Activated T-helper 17 cell treated with anti-CD3 and anti-CD28 coated beads, Interleukin-2, amount 50 U/mL, for 72 hours (primary cell): Measurements from ENCODE around the gene GUCA2A. TPM values are rescaled to one million over a fixed set of nuclear protein-coding genes. Genes with fewer than 3 reads are reported as not detected.
A peak's percentile ranks its signal among the peaks of the same experiment; 100 is the strongest.

ENCODE experiments used
- ATAC-seq: fragments of 150-1000 bp; cut with Tn5 transposase; replicated peaks from 2 replicates; pipeline ENCODE4 v1.10.0; 2021; ENCODE audit warnings: mild to moderate bottlenecking, moderate library complexity
- H3K27ac Mint-ChIP-seq: one replicate; pipeline ENCODE4 v1.8.0; 2022; ENCODE audit warnings: mixed read lengths
- H3K27me3 Mint-ChIP-seq: one replicate; pipeline ENCODE4 v1.8.0; 2022; ENCODE audit warnings: mixed read lengths
- H3K36me3 Mint-ChIP-seq: one replicate; pipeline ENCODE4 v1.8.0; 2022; ENCODE audit warnings: low read depth, mild to moderate bottlenecking, mixed read lengths
- H3K4me1 Mint-ChIP-seq: one replicate; pipeline ENCODE4 v1.8.0; 2022; ENCODE audit warnings: mixed read lengths
- H3K4me3 Mint-ChIP-seq: one replicate; pipeline ENCODE4 v1.8.0; 2022; ENCODE audit warnings: mild to moderate bottlenecking, mixed read lengths
- H3K9me3 Mint-ChIP-seq: one replicate; pipeline ENCODE4 v1.8.0; 2022; ENCODE audit warnings: mixed read lengths
- total RNA-seq, 2 donors: library from RNA; stranded (reverse); gene quantifications; one replicate each; pipeline ENCODE4 v1.2.3, GENCODE V29; 2022

The GUCA2A gene
- total RNA-seq, 2 donors from 2014 or later: not detected

DNA sequence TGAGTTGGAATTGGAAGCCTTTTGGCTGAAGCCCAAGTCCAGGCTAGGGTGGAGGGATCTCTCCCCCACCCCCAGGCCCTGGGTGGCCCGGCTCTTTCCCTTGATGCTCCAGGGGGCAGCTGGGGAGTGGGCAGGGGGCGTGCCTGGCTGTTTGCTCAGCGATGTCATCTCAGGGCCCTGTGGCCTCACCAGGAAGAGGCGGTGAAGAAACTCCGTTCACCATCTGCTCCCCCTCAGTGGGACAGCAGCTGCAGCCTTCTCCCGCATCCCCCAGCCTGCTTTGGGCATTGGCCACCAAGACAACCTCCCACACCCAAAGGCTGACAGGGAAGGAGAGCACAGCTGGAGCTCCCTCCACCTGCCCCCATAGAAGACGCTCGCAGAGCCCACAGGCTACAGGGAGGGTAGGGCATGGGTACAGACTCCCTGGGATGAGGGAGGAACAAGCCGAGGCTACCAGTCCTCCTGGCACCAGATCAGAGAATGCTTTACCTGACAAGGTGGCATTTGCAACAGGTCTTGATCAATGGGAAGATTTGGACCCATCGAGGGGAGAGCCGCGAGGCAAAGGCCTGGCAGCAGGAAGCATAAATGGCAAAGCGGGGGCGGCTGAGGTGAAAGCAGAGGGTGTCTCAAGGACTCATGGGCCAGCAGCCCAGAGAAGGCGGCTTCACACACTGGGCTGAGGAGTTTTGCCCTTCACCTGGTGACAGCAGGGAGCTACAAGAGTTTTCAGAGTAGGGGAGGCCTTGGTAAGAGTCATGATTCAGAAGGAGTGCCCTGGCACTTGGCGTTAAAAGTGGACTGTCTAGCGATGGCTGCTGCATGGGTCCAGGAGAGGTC, 6.5 kb upstream of the GUCA2A start:
- Mint-ChIP-seq H3K4me1 (peaks cover 4% of the 10 kb centered on the region), H3K36me3 (no peaks in the 10 kb centered on the region), H3K4me3 (no peak overlapping the region), H3K27me3 (no peaks in the 10 kb centered on the region), H3K9me3 (no peaks in the 10 kb centered on the region), H3K27ac (no peak overlapping the region)
- no peak for ATAC-seq

- no peak for ATAC-seq
- H3K27ac Mint-ChIP-seq: no peak overlapping the region
- no peaks in the 10 kb centered on the region for H3K36me3 Mint-ChIP-seq
- peaks cover 4% of the 10 kb centered on the region for H3K4me1 Mint-ChIP-seq
- no peak overlapping the region for H3K4me3 Mint-ChIP-seq
- H3K9me3 Mint-ChIP-seq: no peaks in the 10 kb centered on the region
- no peaks in the 10 kb centered on the region for H3K27me3 Mint-ChIP-seq
These were observed 4.2 kb upstream of the GUCA2A start for GRCh38 chr1:42168763-42169162.

- H3K4me3 Mint-ChIP-seq: no peak overlapping the region
- no peak overlapping the region for H3K27ac Mint-ChIP-seq
- peaks cover 4% of the 10 kb centered on the region for H3K4me1 Mint-ChIP-seq
- no peaks in the 10 kb centered on the region for H3K27me3 Mint-ChIP-seq
- no peaks in the 10 kb centered on the region for H3K9me3 Mint-ChIP-seq
- ATAC-seq: no peak
- H3K36me3 Mint-ChIP-seq: no peaks in the 10 kb centered on the region
These were observed 3.8 kb upstream of the GUCA2A start for GRCh38 chr1:42168391-42168670.

GRCh38 chr1:42167611-42168390, 3.3 kb upstream of the GUCA2A start:
- no peaks in the 10 kb centered on the region for H3K36me3 Mint-ChIP-seq
- peaks cover 4% of the 10 kb centered on the region for H3K4me1 Mint-ChIP-seq
- H3K27ac Mint-ChIP-seq: no peak overlapping the region
- no peak for ATAC-seq
- no peaks in the 10 kb centered on the region for H3K27me3 Mint-ChIP-seq
- H3K9me3 Mint-ChIP-seq: no peaks in the 10 kb centered on the region
- H3K4me3 Mint-ChIP-seq: no peak overlapping the region

GRCh38 chr1:42165511-42166210, 1.1 kb upstream of the GUCA2A start:
- H3K9me3 Mint-ChIP-seq: peaks cover 11% of the 10 kb centered on the region
- H3K27ac Mint-ChIP-seq: no peak overlapping the region
- no peaks in the 10 kb centered on the region for H3K36me3 Mint-ChIP-seq
- no peak overlapping the region for H3K4me3 Mint-ChIP-seq
- H3K27me3 Mint-ChIP-seq: peaks cover 9% of the 10 kb centered on the region
- no peaks in the 10 kb centered on the region for H3K4me1 Mint-ChIP-seq
- no peak for ATAC-seq

DNA sequence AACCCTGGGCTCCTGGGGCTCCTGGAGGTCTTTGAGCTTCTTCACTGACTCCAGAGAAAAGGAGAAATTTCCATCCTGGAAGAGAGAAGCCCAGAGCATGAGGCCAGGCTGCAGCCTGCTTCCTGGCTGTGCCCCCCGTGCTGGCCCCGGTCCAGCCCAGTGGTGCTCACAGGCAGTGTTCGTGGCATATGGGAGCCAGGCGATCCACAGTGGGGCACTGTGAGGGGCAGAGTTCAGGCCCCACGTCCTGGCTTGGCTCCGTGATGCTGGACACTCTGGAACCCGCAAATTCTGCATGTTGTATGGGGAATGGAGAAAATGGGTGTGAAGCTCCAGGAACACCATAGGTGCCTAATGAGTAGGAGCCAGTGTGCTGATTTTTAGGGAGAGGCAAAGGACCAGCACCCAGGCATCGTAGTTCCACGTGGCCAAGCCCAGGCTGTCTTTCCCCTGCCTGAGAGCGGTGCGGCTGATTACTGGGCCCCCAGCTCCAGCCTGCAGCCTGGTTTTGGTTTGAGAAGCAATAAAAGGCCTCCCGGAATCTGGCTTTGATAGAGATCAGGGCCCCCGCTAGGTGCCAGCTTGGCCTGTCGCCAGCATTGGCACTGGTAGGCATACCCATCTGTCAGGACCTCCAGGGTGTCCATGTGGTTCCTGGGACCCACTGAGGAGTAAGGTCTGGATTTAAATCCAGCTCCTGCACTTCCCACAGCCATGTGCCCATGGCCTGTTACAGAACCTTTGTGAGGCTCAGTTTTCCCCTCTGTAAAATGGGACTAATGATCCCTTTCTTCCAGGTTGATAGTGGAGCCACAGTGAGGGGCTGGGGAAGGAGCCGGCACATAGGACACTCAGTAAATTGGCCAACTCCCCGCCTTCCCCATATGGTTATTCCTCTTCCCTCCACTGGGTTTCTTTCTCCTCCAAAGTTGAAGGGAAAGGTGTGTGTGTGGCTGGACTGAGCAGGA, 725 bp downstream of the GUCA2A start:
- Mint-ChIP-seq H3K9me3 (peaks cover 14% of the 10 kb centered on the region), H3K27me3 (peaks cover 9% of the 10 kb centered on the region), H3K4me3 (no peak overlapping the region), H3K27ac (no peak overlapping the region), H3K36me3 (no peaks in the 10 kb centered on the region), H3K4me1 (no peaks in the 10 kb centered on the region)
- ATAC-seq: no peak

DNA sequence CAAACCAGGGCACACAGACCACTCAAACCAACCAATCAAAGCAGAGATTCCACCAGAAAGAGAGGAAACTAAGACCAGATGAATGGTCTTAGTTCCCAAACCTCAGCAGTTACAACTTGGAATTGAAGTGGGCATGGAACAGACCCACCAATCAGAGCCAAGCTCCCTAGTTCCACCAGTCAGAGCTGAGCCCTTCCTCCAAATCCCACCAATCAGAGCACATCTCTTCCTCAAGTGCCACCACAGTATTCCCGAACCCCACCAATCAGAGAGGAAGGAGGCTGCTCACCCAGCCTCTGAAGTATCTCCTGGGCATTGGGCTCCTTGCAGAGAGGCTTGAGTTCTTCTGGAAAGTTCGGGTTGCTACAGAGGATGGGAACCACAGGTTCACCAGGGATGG, 1.4 kb downstream of the GUCA2A start:
- Mint-ChIP-seq H3K4me3 (no peak overlapping the region), H3K27ac (no peak overlapping the region), H3K4me1 (peaks cover under 1% of the 10 kb centered on the region), H3K36me3 (no peaks in the 10 kb centered on the region), H3K9me3 (peaks cover 14% of the 10 kb centered on the region), H3K27me3 (peaks cover 9% of the 10 kb centered on the region)
- ATAC-seq: no peak

DNA sequence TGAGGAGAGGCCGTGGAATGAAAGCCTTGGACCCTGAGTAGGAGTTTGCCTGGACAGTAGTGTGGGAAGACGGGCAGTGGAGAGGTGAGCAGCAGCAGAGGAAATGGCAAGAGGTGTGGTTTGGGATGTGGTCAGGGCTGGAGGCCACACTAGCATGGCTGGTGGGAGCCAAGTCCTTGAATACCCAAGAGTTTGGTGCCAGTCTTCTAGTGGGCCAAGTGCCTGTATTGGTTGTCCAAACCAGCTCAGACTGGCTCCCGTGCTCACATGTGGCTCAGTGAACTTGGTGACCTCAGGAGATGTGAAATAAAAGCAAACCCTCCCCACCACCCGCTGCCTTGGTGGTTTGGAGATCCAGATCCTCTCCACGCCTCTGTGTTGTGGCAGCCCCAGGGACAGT, 2.4 kb downstream of the GUCA2A start:
- Mint-ChIP-seq H3K4me3 (no peak overlapping the region), H3K4me1 (peaks cover 9% of the 10 kb centered on the region), H3K27me3 (peaks cover 9% of the 10 kb centered on the region), H3K9me3 (peaks cover 14% of the 10 kb centered on the region), H3K36me3 (no peaks in the 10 kb centered on the region), H3K27ac (no peak overlapping the region)
- no peak for ATAC-seq

- Mint-ChIP-seq H3K4me3 (no peak overlapping the region), H3K4me1 (peaks cover 9% of the 10 kb centered on the region), H3K27me3 (peaks cover 9% of the 10 kb centered on the region), H3K9me3 (peaks cover 14% of the 10 kb centered on the region), H3K27ac (peak overlapping the region; percentile 18), H3K36me3 (no peaks in the 10 kb centered on the region)
- no peak for ATAC-seq
These were observed 6.4 kb downstream of the GUCA2A start for GRCh38 chr1:42158189-42158588.

DNA sequence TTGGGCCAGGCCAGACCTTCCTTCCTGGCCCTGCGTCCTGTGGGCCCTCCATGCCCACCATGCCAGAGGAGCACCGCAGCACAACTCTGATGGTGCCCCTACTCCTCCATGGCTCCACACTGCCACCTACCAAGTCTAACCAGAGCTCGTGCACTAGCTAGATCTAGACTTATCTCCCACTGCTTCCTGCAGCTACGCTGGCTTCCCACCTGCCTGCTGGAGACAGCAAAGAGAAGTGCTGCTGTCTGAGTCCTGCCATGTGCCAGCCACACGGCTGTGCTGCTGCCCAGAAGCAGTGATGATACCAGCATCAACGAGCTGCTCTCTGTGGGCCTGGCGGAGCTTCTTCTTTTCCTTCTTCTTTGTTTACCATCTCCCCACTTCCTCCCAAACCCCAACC, 6.9 kb downstream of the GUCA2A start:
- Mint-ChIP-seq H3K27ac (peak overlapping the region; percentile 18), H3K4me3 (no peak overlapping the region), H3K36me3 (no peaks in the 10 kb centered on the region), H3K9me3 (peaks cover 14% of the 10 kb centered on the region), H3K4me1 (peaks cover 9% of the 10 kb centered on the region), H3K27me3 (peaks cover 9% of the 10 kb centered on the region)
- ATAC-seq: peak; percentile 44

GRCh38 chr1:42155362-42155761, 9.2 kb downstream of the GUCA2A start:
- Mint-ChIP-seq H3K36me3 (no peaks in the 10 kb centered on the region), H3K9me3 (peaks cover under 1% of the 10 kb centered on the region), H3K4me3 (no peak overlapping the region), H3K27ac (no peak overlapping the region), H3K27me3 (peaks cover 5% of the 10 kb centered on the region), H3K4me1 (peaks cover 9% of the 10 kb centered on the region)
- ATAC-seq: no peak

DNA sequence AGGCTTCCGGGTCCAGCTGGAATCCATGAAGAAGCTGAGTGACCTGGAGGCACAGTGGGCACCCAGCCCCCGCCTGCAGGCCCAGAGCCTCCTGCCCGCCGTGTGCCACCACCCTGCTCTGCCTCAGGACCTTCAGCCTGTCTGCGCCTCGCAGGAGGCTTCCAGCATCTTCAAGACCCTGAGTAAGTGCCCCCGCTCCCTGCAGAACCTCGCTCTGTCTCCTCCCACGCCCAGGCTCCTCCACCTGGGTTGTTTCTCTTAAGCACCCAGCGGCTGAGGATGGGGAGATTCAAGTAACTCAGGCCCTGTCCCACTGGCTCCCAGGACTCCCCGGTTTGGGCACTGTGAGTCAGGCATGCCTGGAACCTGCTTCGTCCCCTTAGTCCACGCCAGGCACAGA, 9.9 kb downstream of the GUCA2A start:
- H3K4me3 Mint-ChIP-seq: no peak overlapping the region
- peaks cover 9% of the 10 kb centered on the region for H3K4me1 Mint-ChIP-seq
- no peak overlapping the region for H3K27ac Mint-ChIP-seq
- no peak for ATAC-seq
- no peaks in the 10 kb centered on the region for H3K36me3 Mint-ChIP-seq
- H3K9me3 Mint-ChIP-seq: no peaks in the 10 kb centered on the region
- H3K27me3 Mint-ChIP-seq: peaks cover 9% of the 10 kb centered on the region

DNA sequence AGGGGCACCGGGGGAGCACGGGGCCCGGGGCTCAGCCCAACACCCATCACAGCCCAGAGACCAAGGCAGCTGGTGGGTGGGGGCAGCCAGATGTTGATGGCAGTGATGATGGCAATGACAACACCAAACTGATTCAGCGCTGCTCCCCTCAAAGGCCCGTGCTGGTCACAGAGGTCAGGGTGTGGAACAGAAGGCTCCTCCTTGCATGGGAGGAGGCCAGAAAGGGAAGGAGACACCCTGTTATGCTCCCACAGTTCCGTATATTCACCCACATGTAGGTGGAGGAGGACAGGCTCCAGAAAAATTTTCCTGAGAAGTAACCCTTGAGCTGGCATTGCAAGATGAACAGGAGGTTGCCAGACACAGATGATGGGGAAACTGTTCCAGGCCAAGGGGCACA, 10.9 kb downstream of the GUCA2A start:
- Mint-ChIP-seq H3K4me1 (peaks cover 9% of the 10 kb centered on the region), H3K4me3 (no peak overlapping the region), H3K36me3 (no peaks in the 10 kb centered on the region), H3K9me3 (no peaks in the 10 kb centered on the region), H3K27ac (no peak overlapping the region), H3K27me3 (peaks cover 9% of the 10 kb centered on the region)
- no peak for ATAC-seq
